HAP-1 (cell line): ENCODE data around the gene TLNRD1.
A peak's percentile ranks its signal among the peaks of the same experiment; 100 is the strongest.

Experiments
- DNase-seq, 2 experiments: peaks; one replicate each; pipeline ENCODE4 v3.0.0-alpha.2; 2016 to 2020; ENCODE audit warnings: low spot score in 2 of 2
- H3K27me3 ChIP-seq: fragments of 250-450 bp; sonication (Bioruptor Pico); 2 replicates; pipeline ENCODE4 v1.5.1; 2020; ENCODE audit warnings: low read depth, mild to moderate bottlenecking, moderate library complexity
- H3K36me3 ChIP-seq: fragments of 250-450 bp; sonication (Bioruptor Pico); replicated peaks from 2 replicates; pipeline ENCODE4 v1.5.1; 2020; ENCODE audit warnings: mild to moderate bottlenecking
- H3K4me1 ChIP-seq: fragments of 250-450 bp; sonication (Bioruptor Pico); 2 replicates; pipeline ENCODE4 v1.5.1; 2020; ENCODE audit warnings: mild to moderate bottlenecking
- H3K4me3 ChIP-seq: fragments of 250-450 bp; sonication (Bioruptor Pico); 2 replicates; pipeline ENCODE4 v1.5.1; 2020; ENCODE audit warnings: mild to moderate bottlenecking, moderate library complexity
- H3K9me3 ChIP-seq: fragments of 250-450 bp; sonication (Bioruptor Pico); 2 replicates; pipeline ENCODE4 v1.5.1; 2020; ENCODE audit warnings: mild to moderate bottlenecking, moderate library complexity
- in situ Hi-C: fragments of 300-500 bp; cut with MboI; formaldehyde crosslinking; loops from 3 replicates; pipeline ENCODE4 v1.14.3; 2020; ENCODE audit warnings: low sequenced_read_pairs, inconsistent platforms, mixed read lengths

TLNRD1 gene

DNA sequence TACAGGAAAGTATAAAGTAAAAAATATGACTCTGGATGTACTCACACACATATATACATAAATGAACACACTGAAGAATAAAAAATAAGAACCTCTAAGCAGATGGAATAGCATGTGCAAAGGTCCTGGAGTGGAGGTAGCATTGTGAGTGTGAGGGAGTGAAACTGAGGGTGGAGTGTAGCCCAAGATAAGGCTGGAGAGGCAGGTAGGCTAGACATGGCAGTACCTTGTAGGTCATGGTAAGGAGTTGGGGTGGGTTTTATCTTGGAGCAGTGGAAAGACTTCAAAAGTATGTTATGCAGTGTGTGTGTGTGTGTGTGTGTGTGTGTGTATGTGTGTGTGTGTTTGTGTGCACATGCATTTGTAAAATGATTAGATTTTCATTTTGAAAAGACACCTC is 49.5 kb downstream of the TLNRD1 start:
- Histone ChIP-seq H3K4me1 (peaks cover 10% of the 10 kb centered on the region), H3K4me3 (no peak overlapping the region), H3K27me3 (peaks cover 15% of the 10 kb centered on the region), H3K9me3 (0 out of 2 replicates have a peak, but pooled peaks cover 2% of the 10 kb centered on the region), H3K36me3 (no peaks in the 10 kb centered on the region)
- DNase-seq: no peak
- in situ Hi-C loops: no loop called here

DNA sequence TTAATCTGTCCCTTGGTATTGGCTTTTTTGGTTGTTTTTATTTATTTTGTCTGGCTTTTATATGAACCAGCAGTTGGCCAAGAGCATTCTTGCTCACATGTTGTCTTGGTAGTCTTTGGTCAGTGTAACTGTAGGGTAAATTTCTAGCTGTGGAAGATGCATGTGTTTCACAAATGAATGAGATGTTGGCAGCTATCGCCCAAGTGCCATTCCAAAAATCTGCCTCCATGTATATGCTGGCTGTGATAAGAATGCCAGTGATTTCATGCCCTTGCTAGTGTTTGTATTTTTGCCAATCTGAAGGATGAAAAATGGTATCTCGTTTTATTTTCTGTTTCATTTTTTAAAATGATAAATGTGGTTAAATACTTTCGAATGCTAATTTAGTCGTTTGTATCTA is 50.1 kb downstream of the TLNRD1 start:
- in situ Hi-C loops: no loop called here
- no peak overlapping the region for H3K4me3 ChIP-seq

DNA sequence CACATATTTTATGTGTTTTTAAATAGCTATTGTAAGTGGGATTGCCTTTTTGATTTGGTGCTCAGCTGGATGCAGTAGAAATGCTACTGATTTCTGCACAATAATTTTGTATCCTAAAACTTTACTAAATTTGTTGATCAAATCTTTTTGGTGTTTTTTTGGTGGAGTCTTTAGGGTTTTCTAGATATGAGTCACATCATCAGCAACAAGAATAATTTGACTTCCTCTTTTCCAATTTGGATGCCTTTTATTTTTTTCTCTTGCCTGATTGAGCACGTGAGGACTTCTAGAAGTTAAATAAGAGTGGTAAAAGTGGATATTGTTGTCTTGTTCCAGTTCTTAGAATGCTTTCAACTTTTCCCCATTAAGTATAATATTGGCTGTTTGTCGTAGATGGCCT is 51.3 kb downstream of the TLNRD1 start:
- Histone ChIP-seq H3K4me1 (peaks cover 10% of the 10 kb centered on the region), H3K27me3 (peaks cover 19% of the 10 kb centered on the region), H3K36me3 (no peaks in the 10 kb centered on the region), H3K9me3 (no peaks in the 10 kb centered on the region), H3K4me3 (no peak overlapping the region)
- no peak for DNase-seq
- in situ Hi-C loops: no loop called here

More for the DNA sequence above, 50.1 kb downstream of the TLNRD1 start:
- 0 out of 2 replicates have a peak, but pooled peaks cover 2% of the 10 kb centered on the region for H3K9me3 ChIP-seq
- H3K27me3 ChIP-seq: peaks cover 15% of the 10 kb centered on the region
- H3K36me3 ChIP-seq: no peaks in the 10 kb centered on the region
- no peak for DNase-seq
- peaks cover 10% of the 10 kb centered on the region for H3K4me1 ChIP-seq

DNA sequence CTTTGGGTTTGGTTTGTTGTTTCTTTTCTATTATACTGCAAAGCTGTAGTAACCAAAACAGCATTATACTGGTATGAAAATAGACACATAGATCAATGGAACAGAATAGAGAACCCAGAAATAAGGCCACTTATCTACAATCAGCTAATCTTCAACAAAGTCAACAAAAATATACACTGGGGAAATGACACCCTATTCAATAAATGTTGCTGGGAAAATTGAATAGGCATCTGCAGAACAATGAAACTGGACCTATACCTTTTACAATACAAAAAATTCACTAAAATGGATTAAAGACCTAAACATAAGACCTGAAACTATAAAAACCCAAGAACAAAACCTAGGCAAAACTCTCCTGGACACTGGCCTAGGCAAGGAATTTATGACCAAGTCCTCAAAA is 52.9 kb downstream of the TLNRD1 start:
- peaks cover 22% of the 10 kb centered on the region for H3K27me3 ChIP-seq
- H3K9me3 ChIP-seq: peaks cover 3% of the 10 kb centered on the region; the same call in 1 of the 2 replicates
- peak in 1 of 2 experiments; percentile 91 for DNase-seq
- H3K36me3 ChIP-seq: no peaks in the 10 kb centered on the region
- H3K4me1 ChIP-seq: peaks cover 10% of the 10 kb centered on the region
- in situ Hi-C loops: no loop called here
- no peak overlapping the region for H3K4me3 ChIP-seq

DNA sequence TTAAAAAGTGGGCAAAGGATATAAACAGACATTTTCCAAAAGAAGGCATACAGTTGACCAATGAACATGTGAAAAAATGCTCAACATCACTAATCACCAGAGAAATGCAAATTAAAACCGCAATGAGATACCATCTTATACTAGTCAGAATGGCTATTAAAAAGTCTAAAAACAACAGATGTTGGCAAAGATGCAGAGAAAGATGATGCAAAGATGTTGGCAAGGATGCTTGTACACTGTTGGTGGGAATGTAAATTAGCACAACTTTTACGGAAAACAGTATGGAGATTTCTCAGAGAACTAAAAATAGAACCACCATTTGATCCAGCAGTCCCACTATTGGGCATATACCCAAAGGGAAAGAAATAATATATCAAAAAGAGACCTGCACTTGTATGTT is 53.5 kb downstream of the TLNRD1 start:
- DNase-seq: peak in 1 of 2 experiments; percentile 15
- Histone ChIP-seq H3K4me1 (peaks cover 10% of the 10 kb centered on the region), H3K27me3 (peaks cover 24% of the 10 kb centered on the region), H3K9me3 (peaks cover 3% of the 10 kb centered on the region; the same call in 1 of the 2 replicates), H3K36me3 (no peaks in the 10 kb centered on the region), H3K4me3 (no peak overlapping the region)
- in situ Hi-C loops: no loop called here
